RWPE2 (cell line): Measurements from ENCODE around the gene SERPINA12.

Source experiments
- ATAC-seq: fragments of 200-7000 bp; cut with Tn5 transposase; 3 replicates; pipeline ENCODE4 v1.9.1; 2021; ENCODE audit warnings: low read depth
- DNase-seq: peaks from one replicate; pipeline ENCODE4 v3.0.0-alpha.2; 2020; ENCODE audit warnings: low spot score
- H3K27ac ChIP-seq: fragments of 450-650 bp; 2 replicates; pipeline ENCODE4 v1.5.1; 2017; ENCODE audit warnings: mild to moderate bottlenecking; ENCODE audit not compliant: poor library complexity, severe bottlenecking
- H3K27me3 ChIP-seq: fragments of 250-450 bp; sonication (Bioruptor Pico); 2 replicates; pipeline ENCODE4 v1.5.1; 2021; ENCODE audit warnings: mild to moderate bottlenecking, moderate library complexity; ENCODE audit not compliant: insufficient read depth, poor library complexity, severe bottlenecking
- H3K36me3 ChIP-seq: fragments of 250-450 bp; sonication (Bioruptor Pico); 2 replicates; pipeline ENCODE4 v1.5.1; 2020; ENCODE audit warnings: low read depth, mild to moderate bottlenecking, moderate library complexity
- H3K4me1 ChIP-seq: fragments of 250-450 bp; sonication (Bioruptor Pico); 2 replicates; pipeline ENCODE4 v1.5.1; 2021; ENCODE audit warnings: mild to moderate bottlenecking, moderate library complexity; ENCODE audit not compliant: insufficient read depth, poor library complexity, severe bottlenecking
- H3K4me3 ChIP-seq: fragments of 250-450 bp; sonication (Bioruptor Pico); 2 replicates; pipeline ENCODE4 v1.5.1; 2021; ENCODE audit warnings: mild to moderate bottlenecking, moderate library complexity; ENCODE audit not compliant: severe bottlenecking
- H3K9me3 ChIP-seq: fragments of 250-450 bp; sonication (Bioruptor Pico); 2 replicates; pipeline ENCODE4 v1.5.1; 2021; ENCODE audit warnings: mild to moderate bottlenecking, moderate library complexity; ENCODE audit not compliant: severe bottlenecking
- TF ChIP-seq, protein P1 (sequence below): fragments of 450-650 bp; IDR thresholded peaks from one replicate; pipeline ENCODE4 v1.5.1; 2017; ENCODE audit warnings: mild to moderate bottlenecking, moderate library complexity; ENCODE audit not compliant: poor library complexity, severe bottlenecking

Gene SERPINA12

DNA sequence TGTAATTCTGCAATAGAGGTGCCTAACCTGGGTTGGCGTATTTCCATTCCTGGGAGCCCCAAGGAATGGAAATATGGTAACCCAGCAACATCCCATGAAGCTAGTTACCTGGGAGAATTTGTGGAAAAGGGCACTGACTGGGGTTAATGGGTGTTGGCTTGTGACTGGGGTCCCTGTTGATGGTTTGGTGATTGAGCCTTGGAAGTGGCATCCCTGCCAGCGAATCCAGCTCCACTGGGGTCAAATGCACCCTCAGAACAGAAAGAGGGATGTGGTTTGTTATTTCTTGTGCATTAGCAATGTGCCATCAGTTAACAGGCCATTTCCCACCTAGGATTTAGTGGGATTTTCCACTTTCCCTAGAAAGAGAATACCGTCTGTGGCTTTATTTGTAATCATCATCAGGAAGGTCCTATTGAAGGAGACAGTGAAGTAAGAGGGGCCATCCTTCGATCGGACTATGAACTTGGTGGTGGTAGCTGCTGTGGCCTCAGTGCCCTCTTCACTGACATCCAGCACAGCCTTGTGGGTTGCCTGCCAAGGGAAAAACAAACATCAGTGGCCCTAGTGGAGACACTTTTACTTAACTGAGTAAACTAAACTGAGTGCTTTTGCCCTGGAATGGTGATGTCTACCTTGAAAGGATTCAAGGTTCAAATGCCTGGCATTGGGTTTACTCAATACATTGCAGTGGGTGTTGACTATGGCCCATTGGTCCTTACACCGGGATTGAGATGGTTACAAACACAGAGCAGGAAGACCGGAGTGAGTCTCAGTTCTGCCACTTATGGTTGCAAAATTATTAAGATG lies 46.3 kb downstream of the SERPINA12 start:
- no peak for ATAC-seq
- Histone ChIP-seq H3K9me3 (no peaks in the 10 kb centered on the region), H3K27ac (no peak overlapping the region), H3K4me3 (no peak overlapping the region), H3K4me1 (no peaks in the 10 kb centered on the region), H3K27me3 (no peaks in the 10 kb centered on the region), H3K36me3 (no peaks in the 10 kb centered on the region)
- DNase-seq, result no peak
- TF ChIP-seq, protein P1, sequence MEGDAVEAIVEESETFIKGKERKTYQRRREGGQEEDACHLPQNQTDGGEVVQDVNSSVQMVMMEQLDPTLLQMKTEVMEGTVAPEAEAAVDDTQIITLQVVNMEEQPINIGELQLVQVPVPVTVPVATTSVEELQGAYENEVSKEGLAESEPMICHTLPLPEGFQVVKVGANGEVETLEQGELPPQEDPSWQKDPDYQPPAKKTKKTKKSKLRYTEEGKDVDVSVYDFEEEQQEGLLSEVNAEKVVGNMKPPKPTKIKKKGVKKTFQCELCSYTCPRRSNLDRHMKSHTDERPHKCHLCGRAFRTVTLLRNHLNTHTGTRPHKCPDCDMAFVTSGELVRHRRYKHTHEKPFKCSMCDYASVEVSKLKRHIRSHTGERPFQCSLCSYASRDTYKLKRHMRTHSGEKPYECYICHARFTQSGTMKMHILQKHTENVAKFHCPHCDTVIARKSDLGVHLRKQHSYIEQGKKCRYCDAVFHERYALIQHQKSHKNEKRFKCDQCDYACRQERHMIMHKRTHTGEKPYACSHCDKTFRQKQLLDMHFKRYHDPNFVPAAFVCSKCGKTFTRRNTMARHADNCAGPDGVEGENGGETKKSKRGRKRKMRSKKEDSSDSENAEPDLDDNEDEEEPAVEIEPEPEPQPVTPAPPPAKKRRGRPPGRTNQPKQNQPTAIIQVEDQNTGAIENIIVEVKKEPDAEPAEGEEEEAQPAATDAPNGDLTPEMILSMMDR, result no peak

- TF ChIP-seq, protein P1, result no peak
- Histone ChIP-seq H3K4me3 (no peak overlapping the region), H3K9me3 (no peaks in the 10 kb centered on the region), H3K27ac (no peak overlapping the region), H3K4me1 (no peaks in the 10 kb centered on the region), H3K36me3 (no peaks in the 10 kb centered on the region), H3K27me3 (no peaks in the 10 kb centered on the region)
- ATAC-seq (no peak), DNase-seq (no peak)
These were observed 47.1 kb downstream of the SERPINA12 start for GRCh38 chr14:94462219-94462551.

DNA sequence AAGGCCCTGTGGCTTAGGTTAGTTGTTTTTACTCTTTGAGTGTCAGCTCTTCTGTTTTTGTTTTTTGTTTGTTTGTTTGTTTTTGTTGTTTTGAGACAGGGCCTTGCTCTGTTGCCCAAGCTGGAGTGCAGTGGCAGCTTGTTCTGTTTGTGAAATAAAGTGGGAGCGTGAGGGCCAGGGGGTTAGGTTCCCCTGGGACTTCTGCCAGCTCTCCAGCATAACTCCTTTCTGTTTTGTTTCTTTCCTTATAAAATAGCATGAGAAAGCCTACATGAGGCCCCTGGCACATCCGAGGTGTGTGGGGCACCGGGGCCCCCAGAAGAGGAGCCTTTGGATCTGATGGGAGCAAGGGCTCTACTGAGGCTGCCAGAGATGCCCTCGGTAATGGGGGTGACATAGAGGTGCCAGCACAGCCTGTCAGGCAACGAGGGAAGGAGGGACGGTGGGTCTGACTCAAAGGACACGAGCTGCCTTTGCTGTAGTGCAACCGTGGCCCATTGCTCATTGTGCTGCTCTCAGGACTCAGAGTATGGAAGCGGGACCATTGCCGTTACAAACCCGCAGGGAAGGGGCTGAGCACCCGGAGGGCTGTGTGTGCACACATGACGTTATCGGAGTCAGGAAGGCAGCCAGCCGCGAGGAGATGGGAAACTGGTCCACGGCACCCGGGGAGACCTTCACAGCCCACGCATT lies 47.6 kb downstream of the SERPINA12 start:
- Histone ChIP-seq H3K27ac (no peak overlapping the region), H3K9me3 (no peaks in the 10 kb centered on the region), H3K4me3 (no peak overlapping the region), H3K4me1 (no peaks in the 10 kb centered on the region), H3K27me3 (no peaks in the 10 kb centered on the region), H3K36me3 (no peaks in the 10 kb centered on the region)
- ATAC-seq (no peak), DNase-seq (no peak)
- TF ChIP-seq, protein P1, result no peak

- Histone ChIP-seq H3K27ac (no peak overlapping the region), H3K4me3 (no peak overlapping the region), H3K27me3 (peaks cover 4% of the 10 kb centered on the region), H3K9me3 (no peaks in the 10 kb centered on the region), H3K4me1 (peaks cover 2% of the 10 kb centered on the region), H3K36me3 (no peaks in the 10 kb centered on the region)
- TF ChIP-seq, protein P1, result no peak
- ATAC-seq (no peak), DNase-seq (no peak)
These were observed 48.4 kb downstream of the SERPINA12 start for GRCh38 chr14:94460631-94461416.
